WTC11 (cell line): ENCODE data around the gene SARDH.

ENCODE experiments used
- ZNF121 ChIP-seq: sonication (generic); formaldehyde crosslinking; IDR thresholded peaks from 2 replicates; pipeline ENCODE4 v1.8.0; 2023; ENCODE audit warnings: missing genetic modification reagents
- ZSCAN18 ChIP-seq: fragments of 250-450 bp; sonication (Bioruptor Pico); IDR thresholded peaks from 2 replicates; pipeline ENCODE4 v2.1.2; 2022; ENCODE audit warnings: mild to moderate bottlenecking, moderate library complexity
- TF ChIP-seq, protein P1 (sequence below): fragments of 200-600 bp; IDR thresholded peaks from 2 replicates; pipeline ENCODE4 v1.8.0; 2022; ENCODE audit warnings: antibody characterized with exemption
- TF ChIP-seq, protein P2 (sequence below): sonication (generic); formaldehyde crosslinking; IDR thresholded peaks from 2 replicates; pipeline ENCODE4 v1.8.0; 2022; ENCODE audit warnings: mild to moderate bottlenecking, missing genetic modification reagents
- TF ChIP-seq, protein P3 (sequence below): sonication (generic); formaldehyde crosslinking; IDR thresholded peaks from 2 replicates; pipeline ENCODE4 v1.8.0; 2022; ENCODE audit warnings: mild to moderate bottlenecking, missing genetic modification reagents
- TF ChIP-seq, protein P4 (sequence below): fragments of 250-450 bp; sonication (Bioruptor Pico); conservative IDR thresholded peaks from 2 replicates; pipeline ENCODE4 v1.9.0; 2021; ENCODE audit warnings: mild to moderate bottlenecking

DNA sequence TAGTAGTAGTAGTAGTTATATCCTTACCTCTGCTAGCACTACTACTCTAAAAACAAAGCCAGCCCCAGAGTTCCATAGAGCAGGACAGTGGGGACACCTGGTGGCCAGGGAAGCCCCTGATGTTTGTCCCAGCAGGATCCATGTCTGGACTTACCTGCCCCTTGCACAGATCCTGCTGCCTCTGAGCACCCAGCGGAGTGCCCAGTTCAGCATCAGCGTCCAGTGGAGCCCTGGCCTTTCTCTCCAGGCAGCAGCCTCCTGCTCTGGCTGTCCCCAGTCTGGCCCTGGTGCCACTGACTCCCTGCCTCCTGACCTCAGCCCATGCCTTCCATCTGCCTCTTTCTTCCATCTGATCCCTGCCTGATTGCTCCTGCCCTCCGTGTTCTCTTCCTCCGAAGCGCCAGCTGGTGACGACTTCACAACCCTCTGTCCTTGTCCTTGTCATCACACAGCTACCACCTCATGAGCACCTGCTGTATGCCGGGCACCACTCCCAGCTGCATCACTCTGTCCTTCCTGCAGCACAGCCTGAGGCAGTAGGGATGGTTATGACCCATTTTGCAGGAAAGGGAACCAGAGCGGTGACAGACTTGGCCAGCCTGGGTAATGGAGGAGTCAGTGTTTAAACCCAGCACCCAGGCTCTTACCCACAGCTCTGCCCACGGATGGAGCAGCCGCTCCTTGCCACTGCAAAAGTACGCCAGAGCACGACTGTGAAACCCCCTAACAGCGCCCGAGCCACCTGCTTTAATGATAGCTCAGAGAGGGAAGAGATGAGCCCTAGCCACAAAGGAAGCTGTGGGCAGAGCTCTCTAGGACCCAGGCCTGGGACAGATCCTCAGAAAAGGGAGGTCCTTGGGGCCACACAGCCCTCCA is 11.5 kb downstream of the SARDH start:
- TF ChIP-seq, protein P1, sequence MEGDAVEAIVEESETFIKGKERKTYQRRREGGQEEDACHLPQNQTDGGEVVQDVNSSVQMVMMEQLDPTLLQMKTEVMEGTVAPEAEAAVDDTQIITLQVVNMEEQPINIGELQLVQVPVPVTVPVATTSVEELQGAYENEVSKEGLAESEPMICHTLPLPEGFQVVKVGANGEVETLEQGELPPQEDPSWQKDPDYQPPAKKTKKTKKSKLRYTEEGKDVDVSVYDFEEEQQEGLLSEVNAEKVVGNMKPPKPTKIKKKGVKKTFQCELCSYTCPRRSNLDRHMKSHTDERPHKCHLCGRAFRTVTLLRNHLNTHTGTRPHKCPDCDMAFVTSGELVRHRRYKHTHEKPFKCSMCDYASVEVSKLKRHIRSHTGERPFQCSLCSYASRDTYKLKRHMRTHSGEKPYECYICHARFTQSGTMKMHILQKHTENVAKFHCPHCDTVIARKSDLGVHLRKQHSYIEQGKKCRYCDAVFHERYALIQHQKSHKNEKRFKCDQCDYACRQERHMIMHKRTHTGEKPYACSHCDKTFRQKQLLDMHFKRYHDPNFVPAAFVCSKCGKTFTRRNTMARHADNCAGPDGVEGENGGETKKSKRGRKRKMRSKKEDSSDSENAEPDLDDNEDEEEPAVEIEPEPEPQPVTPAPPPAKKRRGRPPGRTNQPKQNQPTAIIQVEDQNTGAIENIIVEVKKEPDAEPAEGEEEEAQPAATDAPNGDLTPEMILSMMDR: peak; percentile 29
- TF ChIP-seq, protein P2, sequence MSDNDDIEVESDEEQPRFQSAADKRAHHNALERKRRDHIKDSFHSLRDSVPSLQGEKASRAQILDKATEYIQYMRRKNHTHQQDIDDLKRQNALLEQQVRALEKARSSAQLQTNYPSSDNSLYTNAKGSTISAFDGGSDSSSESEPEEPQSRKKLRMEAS (CRISPR knock-in tag): no peak
- TF ChIP-seq, protein P3, sequence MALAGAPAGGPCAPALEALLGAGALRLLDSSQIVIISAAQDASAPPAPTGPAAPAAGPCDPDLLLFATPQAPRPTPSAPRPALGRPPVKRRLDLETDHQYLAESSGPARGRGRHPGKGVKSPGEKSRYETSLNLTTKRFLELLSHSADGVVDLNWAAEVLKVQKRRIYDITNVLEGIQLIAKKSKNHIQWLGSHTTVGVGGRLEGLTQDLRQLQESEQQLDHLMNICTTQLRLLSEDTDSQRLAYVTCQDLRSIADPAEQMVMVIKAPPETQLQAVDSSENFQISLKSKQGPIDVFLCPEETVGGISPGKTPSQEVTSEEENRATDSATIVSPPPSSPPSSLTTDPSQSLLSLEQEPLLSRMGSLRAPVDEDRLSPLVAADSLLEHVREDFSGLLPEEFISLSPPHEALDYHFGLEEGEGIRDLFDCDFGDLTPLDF: no peak
- no peak for TF ChIP-seq ZSCAN18
- no peak for TF ChIP-seq ZNF121
- TF ChIP-seq, protein P4, sequence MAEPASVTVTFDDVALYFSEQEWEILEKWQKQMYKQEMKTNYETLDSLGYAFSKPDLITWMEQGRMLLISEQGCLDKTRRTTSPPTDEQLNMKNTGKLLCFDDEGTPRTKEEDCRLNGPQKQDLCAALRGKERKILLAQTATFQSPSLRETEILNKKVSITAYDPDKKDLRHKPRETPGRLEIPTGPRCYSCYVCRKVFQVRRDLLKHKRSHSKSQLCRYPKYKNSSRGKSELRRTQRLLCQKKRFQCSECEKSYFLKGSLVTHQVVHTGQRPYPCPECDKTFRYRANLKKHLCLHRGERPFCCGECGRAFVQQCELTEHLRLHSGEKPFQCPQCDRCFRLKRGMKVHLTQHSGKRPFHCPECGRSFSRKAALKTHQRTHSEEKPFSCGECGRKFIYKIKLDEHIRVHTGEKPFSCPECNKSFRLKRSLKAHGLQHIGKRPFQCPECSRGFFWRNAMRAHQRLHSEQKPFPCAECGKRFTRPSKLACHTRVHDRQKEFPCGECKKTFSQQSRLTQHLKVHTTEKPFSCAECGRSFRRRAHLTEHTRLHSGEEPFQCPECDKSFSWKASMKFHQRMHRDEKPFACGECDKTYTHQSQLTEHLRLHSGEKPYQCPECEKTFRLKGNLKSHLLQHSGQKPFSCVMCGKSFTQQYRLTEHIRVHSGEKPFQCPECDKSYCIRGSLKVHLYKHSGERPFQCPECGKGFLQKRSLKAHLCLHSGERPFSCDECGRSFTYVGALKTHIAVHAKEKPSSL: no peak
